ENCODE results near the gene HBS1L. TPM values are rescaled to one million over a fixed set of nuclear protein-coding genes. Genes with fewer than 3 reads are reported as not detected.

HBS1L gene
- total and polyA plus RNA-seq, 9 of the 15 experiments (the other 6 are each of a cell fraction or from before 2014, with no cell fraction given) = 101 to 199 (median 145) TPM

DNA sequence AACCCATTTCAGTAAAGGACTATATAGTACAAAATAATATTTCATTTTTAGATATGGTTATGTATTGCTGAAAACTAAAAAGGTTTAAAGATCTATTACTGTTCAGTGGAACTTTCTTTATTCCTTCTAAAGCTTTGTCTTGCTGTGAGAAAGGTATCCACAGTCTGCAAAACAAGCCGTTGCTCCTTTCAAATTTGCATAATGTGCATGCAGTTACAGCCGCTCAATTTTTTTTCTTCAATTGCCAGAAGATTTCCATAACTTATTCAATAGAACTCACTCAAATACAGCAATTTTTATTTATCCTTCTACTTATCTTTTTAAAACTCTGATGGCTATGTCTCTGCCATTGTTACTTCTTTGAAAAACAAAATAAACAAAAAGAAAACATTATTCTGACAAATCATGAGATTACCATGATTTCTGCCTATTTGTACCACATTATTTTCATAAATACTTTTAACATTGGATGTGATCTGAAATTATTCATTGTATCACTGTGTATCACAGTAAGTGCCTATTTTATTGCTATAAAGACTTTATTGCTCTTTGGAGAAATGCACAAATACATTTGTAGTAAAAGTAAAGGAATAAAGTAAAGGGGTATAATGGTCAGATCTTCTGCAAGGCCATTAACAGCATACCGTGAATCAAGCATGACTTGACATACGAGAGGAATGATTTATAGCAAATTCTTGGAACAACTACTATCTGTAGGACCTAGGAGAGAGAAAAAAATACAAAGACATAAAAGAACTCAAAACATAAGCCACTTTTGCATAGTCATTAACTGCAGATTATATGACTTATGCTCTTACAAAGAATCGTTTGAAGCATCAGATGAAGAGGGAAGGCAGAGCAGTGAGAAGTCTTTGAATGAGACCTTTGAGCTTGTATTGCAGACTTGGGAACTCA is 29.6 kb upstream of the HBS1L start (continued):
- TF ChIP-seq MITF (IDR thresholded peaks at IDR 0.05) = no peak
- TF ChIP-seq FOXA1 (IDR thresholded peaks at IDR 0.05; ENCODE audit: borderline replicate concordance) = no peak
- no peak for TF ChIP-seq SREBF2 (CRISPR knock-in tag; IDR thresholded peaks at IDR 0.05)
- TF ChIP-seq HOMEZ (CRISPR knock-in tag; IDR thresholded peaks at IDR 0.05) = no peak
- TF ChIP-seq TEAD4 (IDR thresholded peaks at IDR 0.05; ENCODE audit: low read length) = peak; percentile 82
- TF ChIP-seq TEAD4 (CRISPR knock-in tag; IDR thresholded peaks at IDR 0.05; ENCODE audit: borderline replicate concordance) = no peak
- TF ChIP-seq MCM5 (IDR thresholded peaks at IDR 0.05; ENCODE audit: low read depth) = no peak
- peak; percentile 34; the same call in 1 of the 2 replicates for TF ChIP-seq CTBP1 (IDR thresholded peaks at IDR 0.05; ENCODE audit: borderline replicate concordance)
- TF ChIP-seq PHF20 (IDR thresholded peaks at IDR 0.05; ENCODE audit: partially characterized antibody) = no peak
- TF ChIP-seq, protein P1, sequence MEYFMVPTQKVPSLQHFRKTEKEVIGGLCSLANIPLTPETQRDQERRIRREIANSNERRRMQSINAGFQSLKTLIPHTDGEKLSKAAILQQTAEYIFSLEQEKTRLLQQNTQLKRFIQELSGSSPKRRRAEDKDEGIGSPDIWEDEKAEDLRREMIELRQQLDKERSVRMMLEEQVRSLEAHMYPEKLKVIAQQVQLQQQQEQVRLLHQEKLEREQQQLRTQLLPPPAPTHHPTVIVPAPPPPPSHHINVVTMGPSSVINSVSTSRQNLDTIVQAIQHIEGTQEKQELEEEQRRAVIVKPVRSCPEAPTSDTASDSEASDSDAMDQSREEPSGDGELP (CRISPR knock-in tag; IDR thresholded peaks at IDR 0.05; ENCODE audit: borderline replicate concordance) = no peak
- TF ChIP-seq ZNF263 (CRISPR knock-in tag; IDR thresholded peaks at IDR 0.05; ENCODE audit: borderline replicate concordance) = no peak
- no peak for TF ChIP-seq HINFP (tag; conservative IDR thresholded peaks at IDR 0.05; ENCODE audit: low read depth)
- no peak for TF ChIP-seq NONO (IDR thresholded peaks at IDR 0.05; ENCODE audit: low read depth in 2 of 2, low read length in 1 of 2)
- no peak for TF ChIP-seq ZNF232 (CRISPR knock-in tag; IDR thresholded peaks at IDR 0.05)
- TF ChIP-seq ZNF584 (CRISPR knock-in tag; IDR thresholded peaks at IDR 0.05; ENCODE audit: low read depth) = no peak
- TF ChIP-seq BRD4 (IDR thresholded peaks at IDR 0.05) = no peak
- peak; percentile 91 for TF ChIP-seq ZNF445 (CRISPR knock-in tag; IDR thresholded peaks at IDR 0.05; ENCODE audit: low read depth)
- TF ChIP-seq ZNF75A (CRISPR knock-in tag; IDR thresholded peaks at IDR 0.05) = 0 out of 2 replicates have a peak, but pooled peaks have one; percentile 40
- no peak for TF ChIP-seq BMI1 (IDR thresholded peaks at IDR 0.05; ENCODE audit: low read length)
- TF ChIP-seq ATF2 (CRISPR knock-in tag; IDR thresholded peaks at IDR 0.05) = no peak
